Tibial nerve (tissue), 4 donors: ENCODE measurements around the gene CEP85. TPM values are rescaled to one million over a fixed set of nuclear protein-coding genes. Genes with fewer than 3 reads are reported as not detected.

Experiments
- DNase-seq, 2 donors: peaks; one replicate each; pipeline ENCODE4 v3.0.0-alpha.2; 2019; ENCODE audit warnings: low spot score in 2 of 2
- H3K27ac ChIP-seq, 4 donors: fragments of 200-600 bp; sonication (generic) in 3 of 4; one replicate each; pipeline ENCODE4 v1.5.1; 2017 to 2019; ENCODE audit warnings: mild to moderate bottlenecking in 1 of 4
- H3K27me3 ChIP-seq, 2 donors: fragments of 200-600 bp; sonication (generic) in 1 of 2; one replicate each; pipeline versions ENCODE4 v1.5.1 to v1.6.0; 2017 to 2019
- H3K36me3 ChIP-seq, 3 donors: fragments of 200-600 bp; sonication (generic); one replicate each; pipeline ENCODE4 v1.5.1; 2018 to 2019
- H3K4me1 ChIP-seq, 4 donors: fragments of 200-600 bp; sonication (generic) in 3 of 4; one replicate each; pipeline ENCODE4 v1.5.1; 2017 to 2019
- H3K4me3 ChIP-seq, 4 donors: fragments of 200-600 bp; sonication (generic) in 3 of 4; one replicate each; pipeline ENCODE4 v1.5.1; 2017 to 2019; ENCODE audit warnings: mild to moderate bottlenecking in 1 of 4, moderate library complexity in 1 of 4
- H3K9me3 ChIP-seq, 4 donors: fragments of 200-600 bp; sonication (generic) in 3 of 4; one replicate each; pipeline ENCODE4 v1.5.1; 2017 to 2019
- CTCF ChIP-seq, 5 experiments: fragments of 200-600 bp in 3 of 5; fragments of 450-650 bp in 2 of 5; sonication (generic) in 3 of 5; IDR thresholded peaks; one replicate each; pipeline ENCODE4 v1.5.1; 2016 to 2019; ENCODE audit warnings: antibody characterized with exemption in 5 of 5, mild to moderate bottlenecking in 3 of 5, moderate library complexity in 2 of 5
- EP300 ChIP-seq, 2 donors: sonication (generic); formaldehyde crosslinking; IDR thresholded peaks; one replicate each; pipeline ENCODE4 v1.6.1; 2017; ENCODE audit warnings: antibody characterized with exemption in 2 of 2, mild to moderate bottlenecking in 1 of 2
- POLR2A ChIP-seq, 2 donors: fragments of 450-650 bp; IDR thresholded peaks; one replicate each; pipeline ENCODE4 v1.6.1; 2017; ENCODE audit warnings: antibody characterized with exemption in 2 of 2, mild to moderate bottlenecking in 2 of 2, moderate library complexity in 2 of 2
- WGBS, 2 donors: methylation state at CpG; one replicate each; pipeline ENCODE4 v1.1.5; 2018; 5-methylcytosine and 5-hydroxymethylcytosine counted together
- total RNA-seq, 4 donors: library from RNA; depleted of rRNA; stranded (reverse); fragments of >200 nt; gene quantifications; one replicate each; pipeline ENCODE4 v1.1.0, GENCODE V29; 2016

The CEP85 gene
- total RNA-seq, 4 donors from 2014 or later: 14.9 to 23.7 (median 20.0) TPM

- no peak for DNase-seq
- Histone ChIP-seq H3K9me3 (no peaks in the 10 kb centered on the region), H3K27me3 (no peaks in the 10 kb centered on the region), H3K4me3 (no peak overlapping the region), H3K4me1 (peaks cover 0 to 81% (median 39%) of the 10 kb centered on the region in 4 donors), H3K36me3 (peaks cover 0 to 4% (median 0%) of the 10 kb centered on the region in 3 donors), H3K27ac (peak overlapping the region in 3 of 4 donors; percentile 31 to 72 (median 54))
- TF ChIP-seq CTCF (IDR thresholded peaks at IDR 0.05): no peak
- TF ChIP-seq EP300 (IDR thresholded peaks at IDR 0.05): no peak
- TF ChIP-seq POLR2A (IDR thresholded peaks at IDR 0.05): no peak
- 87 to 92% methylated on average over 5 of the region's 5 CpGs for WGBS, 2 donors
Measured at GRCh38 chr1:26287811-26288210, 53.8 kb downstream of the CEP85 start.

GRCh38 chr1:26288311-26288941, 54.4 kb downstream of the CEP85 start:
- Histone ChIP-seq H3K9me3 (no peaks in the 10 kb centered on the region), H3K27me3 (no peaks in the 10 kb centered on the region), H3K27ac (peak overlapping the region in 3 of 4 donors; percentile 31 to 72 (median 58)), H3K36me3 (peaks cover 0 to 7% (median 0%) of the 10 kb centered on the region in 3 donors), H3K4me3 (no peak overlapping the region), H3K4me1 (peaks cover 0 to 84% (median 37%) of the 10 kb centered on the region in 4 donors)
- TF ChIP-seq CTCF (IDR thresholded peaks at IDR 0.05): no peak
- no peak for TF ChIP-seq EP300 (IDR thresholded peaks at IDR 0.05)
- TF ChIP-seq POLR2A (IDR thresholded peaks at IDR 0.05): no peak
- no peak for DNase-seq
- 52 to 62% methylated on average over 4 to 5 of the region's 5 CpGs for WGBS, 2 donors

- no peak overlapping the region for H3K4me3 ChIP-seq
- H3K9me3 ChIP-seq: no peaks in the 10 kb centered on the region
- peaks cover 0 to 14% (median 0%) of the 10 kb centered on the region in 3 donors for H3K36me3 ChIP-seq
- TF ChIP-seq CTCF (IDR thresholded peaks at IDR 0.05): no peak
- TF ChIP-seq POLR2A (IDR thresholded peaks at IDR 0.05): no peak
- DNase-seq: no peak
- 82% methylated on average over 14 to 21 of the region's 21 CpGs for WGBS, 2 donors
- peaks cover 0 to 79% (median 33%) of the 10 kb centered on the region in 4 donors for H3K4me1 ChIP-seq
- no peaks in the 10 kb centered on the region for H3K27me3 ChIP-seq
- peak overlapping the region in 3 of 4 donors; percentile 31 to 72 (median 58) for H3K27ac ChIP-seq
Measured at GRCh38 chr1:26289158-26290059, 55.4 kb downstream of the CEP85 start.

- Histone ChIP-seq H3K4me1 (peaks cover 0 to 70% (median 28%) of the 10 kb centered on the region in 4 donors), H3K36me3 (peaks cover 0 to 15% (median 0%) of the 10 kb centered on the region in 3 donors)
Measured at GRCh38 chr1:26290122-26290881, 56.3 kb downstream of the CEP85 start.

More at GRCh38 chr1:26290122-26290881, 56.3 kb downstream of the CEP85 start:
- Histone ChIP-seq H3K27ac (peak overlapping the region in 3 of 4 donors; percentile 35 to 72 (median 42)), H3K9me3 (no peaks in the 10 kb centered on the region), H3K4me3 (no peak overlapping the region), H3K27me3 (no peaks in the 10 kb centered on the region)
- 60 to 79% methylated on average over 8 to 11 of the region's 11 CpGs for WGBS, 2 donors
- no peak for TF ChIP-seq EP300 (IDR thresholded peaks at IDR 0.05)
- no peak for TF ChIP-seq CTCF (IDR thresholded peaks at IDR 0.05)
- TF ChIP-seq POLR2A (IDR thresholded peaks at IDR 0.05): no peak
- no peak for DNase-seq
